Chondrocyte (in vitro differentiated cells): Measurements from ENCODE around the gene PNCK. TPM values are rescaled to one million over a fixed set of nuclear protein-coding genes. Genes with fewer than 3 reads are reported as not detected.

ENCODE experiments used
- DNase-seq: peaks from one replicate; pipeline ENCODE4 v3.0.0; 2021; ENCODE audit warnings: mixed read lengths, low spot score
- H3K27ac Mint-ChIP-seq: one replicate; pipeline ENCODE4 v1.8.0; 2021; ENCODE audit warnings: mild to moderate bottlenecking, moderate library complexity, mixed read lengths; ENCODE audit not compliant: unreplicated experiment
- H3K27me3 Mint-ChIP-seq: 2 replicates; pipeline ENCODE4 v1.8.0; 2021; ENCODE audit warnings: low read depth, mixed read lengths
- H3K36me3 Mint-ChIP-seq: 2 replicates; pipeline ENCODE4 v1.8.0; 2021; ENCODE audit warnings: low read depth, mixed read lengths
- H3K4me1 Mint-ChIP-seq: 2 replicates; pipeline ENCODE4 v1.8.0; 2021; ENCODE audit warnings: low read depth, mild to moderate bottlenecking, mixed read lengths
- H3K4me3 Mint-ChIP-seq: one replicate; pipeline ENCODE4 v1.8.0; 2021; ENCODE audit warnings: mild to moderate bottlenecking, moderate library complexity, mixed read lengths; ENCODE audit not compliant: unreplicated experiment
- H3K9me3 Mint-ChIP-seq: 2 replicates; pipeline ENCODE4 v1.8.0; 2021; ENCODE audit warnings: low read depth, mixed read lengths
- total RNA-seq: library from RNA; stranded (reverse); gene quantifications from 3 replicates; pipeline ENCODE4 v1.2.1, GENCODE V29; 2021
- TF ChIP-seq, protein P1 (sequence below): fragments of 200-600 bp; sonication (generic); IDR thresholded peaks from 2 replicates; pipeline ENCODE4 v1.5.0; 2021; ENCODE audit warnings: antibody characterized with exemption, mild to moderate bottlenecking, moderate library complexity

PNCK gene
- total RNA-seq, 1 donor from 2014 or later, result 3.2 TPM

DNA sequence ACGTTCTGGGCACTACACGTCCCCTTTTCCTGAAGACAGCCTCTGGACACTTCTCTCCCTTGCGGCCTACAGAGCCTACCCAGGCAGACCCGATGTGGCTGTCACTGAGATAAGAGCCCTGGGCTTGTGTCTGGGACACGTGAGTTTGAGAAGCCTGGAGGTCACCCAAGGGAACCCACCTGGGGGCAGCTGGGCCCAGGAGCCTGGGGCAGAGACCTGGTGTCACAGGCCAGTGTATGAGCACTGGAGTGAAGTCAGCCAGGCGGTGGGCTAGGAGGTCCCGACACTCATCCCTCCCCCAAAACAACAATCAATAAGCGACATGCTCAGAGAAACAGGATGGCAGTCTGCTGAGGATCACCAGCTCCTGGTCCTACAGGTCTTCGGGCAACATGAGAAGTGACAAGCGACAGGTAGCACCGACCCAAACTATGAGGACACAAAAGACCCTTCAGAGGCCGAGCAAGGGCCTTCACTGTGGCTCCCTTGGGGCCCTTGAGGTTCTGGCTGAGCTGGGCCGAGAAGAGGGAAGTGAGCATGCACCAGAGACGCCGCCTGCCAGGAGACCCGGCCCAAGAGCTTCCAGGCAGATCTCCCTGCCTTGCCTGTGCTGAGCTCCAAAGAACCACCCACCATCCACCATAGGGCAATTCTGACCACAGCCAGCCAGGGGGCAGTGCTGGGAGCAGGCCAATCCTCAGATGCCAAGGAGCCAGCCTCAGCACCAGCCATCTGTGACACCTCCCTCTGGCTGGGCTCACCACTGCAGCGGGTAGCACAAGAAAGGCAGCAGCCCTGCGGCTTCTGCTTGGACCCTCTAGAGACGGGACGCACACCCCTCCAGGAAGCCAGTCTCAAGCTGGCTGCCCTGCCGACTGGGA lies 37.6 kb downstream of the PNCK start:
- DNase-seq, result peak; percentile 79
- H3K36me3 Mint-ChIP-seq, result peaks cover 2% of the 10 kb centered on the region
- no peak overlapping the region for H3K4me3 Mint-ChIP-seq
- TF ChIP-seq, protein P1, sequence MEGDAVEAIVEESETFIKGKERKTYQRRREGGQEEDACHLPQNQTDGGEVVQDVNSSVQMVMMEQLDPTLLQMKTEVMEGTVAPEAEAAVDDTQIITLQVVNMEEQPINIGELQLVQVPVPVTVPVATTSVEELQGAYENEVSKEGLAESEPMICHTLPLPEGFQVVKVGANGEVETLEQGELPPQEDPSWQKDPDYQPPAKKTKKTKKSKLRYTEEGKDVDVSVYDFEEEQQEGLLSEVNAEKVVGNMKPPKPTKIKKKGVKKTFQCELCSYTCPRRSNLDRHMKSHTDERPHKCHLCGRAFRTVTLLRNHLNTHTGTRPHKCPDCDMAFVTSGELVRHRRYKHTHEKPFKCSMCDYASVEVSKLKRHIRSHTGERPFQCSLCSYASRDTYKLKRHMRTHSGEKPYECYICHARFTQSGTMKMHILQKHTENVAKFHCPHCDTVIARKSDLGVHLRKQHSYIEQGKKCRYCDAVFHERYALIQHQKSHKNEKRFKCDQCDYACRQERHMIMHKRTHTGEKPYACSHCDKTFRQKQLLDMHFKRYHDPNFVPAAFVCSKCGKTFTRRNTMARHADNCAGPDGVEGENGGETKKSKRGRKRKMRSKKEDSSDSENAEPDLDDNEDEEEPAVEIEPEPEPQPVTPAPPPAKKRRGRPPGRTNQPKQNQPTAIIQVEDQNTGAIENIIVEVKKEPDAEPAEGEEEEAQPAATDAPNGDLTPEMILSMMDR, result peak; percentile 67
- H3K27ac Mint-ChIP-seq, result no peak overlapping the region
- peaks cover 13% of the 10 kb centered on the region for H3K9me3 Mint-ChIP-seq
- peaks cover 2% of the 10 kb centered on the region for H3K27me3 Mint-ChIP-seq
- H3K4me1 Mint-ChIP-seq, result no peaks in the 10 kb centered on the region

DNA sequence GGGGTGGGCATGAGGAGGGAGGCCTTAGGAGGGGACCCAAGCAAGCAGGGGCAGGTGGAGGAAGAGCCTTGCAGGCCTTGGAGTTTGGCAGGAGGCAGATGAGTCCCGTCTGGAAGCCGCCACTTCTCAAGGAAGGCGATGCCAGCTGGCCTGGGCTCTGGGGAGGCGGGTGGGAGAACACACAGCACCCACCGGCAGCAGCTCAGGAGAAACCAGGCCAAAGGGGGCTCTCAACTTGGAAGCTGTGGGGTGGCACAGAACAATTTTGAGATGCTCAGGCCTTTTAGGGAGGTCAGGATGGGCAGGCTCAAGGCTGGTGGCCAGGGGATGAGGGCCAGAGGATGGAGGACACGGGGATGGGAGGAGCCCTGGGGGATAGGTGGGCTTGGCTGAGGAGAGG lies 38.2 kb downstream of the PNCK start:
- H3K9me3 Mint-ChIP-seq, result peaks cover 16% of the 10 kb centered on the region

DNA sequence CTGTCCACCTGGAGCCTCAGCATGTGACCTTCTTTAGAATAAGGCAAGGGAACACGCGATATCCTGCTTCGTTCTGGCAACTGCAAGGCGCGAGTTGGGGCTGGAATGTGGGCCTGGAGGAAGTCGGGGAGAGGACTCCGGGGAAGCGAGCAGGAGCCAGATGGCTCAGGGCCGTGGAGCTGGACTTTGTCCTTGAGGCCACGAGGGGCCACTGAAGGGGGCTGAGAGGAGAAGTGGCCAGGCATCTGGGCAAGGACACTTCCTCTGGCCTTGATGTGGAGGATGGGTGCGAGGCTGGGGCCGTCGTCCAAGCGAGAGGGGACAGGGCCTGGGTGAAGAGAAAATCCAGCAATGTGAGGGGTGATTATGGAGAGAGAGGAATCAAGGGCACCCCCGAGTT lies 38.8 kb downstream of the PNCK start:
- TF ChIP-seq, protein P1, result no peak
- peak; percentile 86 for DNase-seq
- Mint-ChIP-seq H3K27me3 (peaks cover 2% of the 10 kb centered on the region), H3K4me3 (no peak overlapping the region), H3K27ac (no peak overlapping the region), H3K9me3 (peaks cover 16% of the 10 kb centered on the region), H3K4me1 (no peaks in the 10 kb centered on the region), H3K36me3 (peaks cover 2% of the 10 kb centered on the region)

More for the DNA sequence above, 38.2 kb downstream of the PNCK start:
- peaks cover 2% of the 10 kb centered on the region for H3K36me3 Mint-ChIP-seq
- H3K27me3 Mint-ChIP-seq, result peaks cover 2% of the 10 kb centered on the region
- no peak overlapping the region for H3K4me3 Mint-ChIP-seq
- H3K4me1 Mint-ChIP-seq, result no peaks in the 10 kb centered on the region
- H3K27ac Mint-ChIP-seq, result no peak overlapping the region
- TF ChIP-seq, protein P1, result no peak
- peak; percentile 76 for DNase-seq

DNA sequence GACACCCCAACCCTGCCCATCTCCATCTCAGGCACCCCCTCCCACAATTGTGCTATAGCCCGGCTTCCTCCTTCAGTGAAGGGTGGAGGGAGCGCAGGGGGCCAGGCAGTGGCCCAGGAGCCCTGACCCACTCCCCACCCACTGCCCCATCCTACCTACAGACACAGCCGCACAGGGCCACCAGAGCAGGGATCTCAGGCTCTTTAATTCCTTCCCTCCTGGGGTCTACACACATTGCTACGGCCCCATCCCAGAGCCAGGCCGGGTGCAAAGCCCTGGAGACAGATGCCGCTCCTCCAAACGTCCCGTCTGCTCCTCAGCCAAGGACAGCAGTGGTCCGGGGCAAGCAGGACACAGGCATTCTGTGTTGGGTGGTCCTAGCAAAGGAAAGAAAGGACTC lies 39.4 kb downstream of the PNCK start:
- DNase-seq, result peak; percentile 72
- peaks cover 2% of the 10 kb centered on the region for H3K36me3 Mint-ChIP-seq
- TF ChIP-seq, protein P1, result no peak
- H3K27me3 Mint-ChIP-seq, result peaks cover 2% of the 10 kb centered on the region
- H3K4me1 Mint-ChIP-seq, result no peaks in the 10 kb centered on the region
- H3K9me3 Mint-ChIP-seq, result peaks cover 16% of the 10 kb centered on the region
- H3K27ac Mint-ChIP-seq, result no peak overlapping the region
- no peak overlapping the region for H3K4me3 Mint-ChIP-seq

DNA sequence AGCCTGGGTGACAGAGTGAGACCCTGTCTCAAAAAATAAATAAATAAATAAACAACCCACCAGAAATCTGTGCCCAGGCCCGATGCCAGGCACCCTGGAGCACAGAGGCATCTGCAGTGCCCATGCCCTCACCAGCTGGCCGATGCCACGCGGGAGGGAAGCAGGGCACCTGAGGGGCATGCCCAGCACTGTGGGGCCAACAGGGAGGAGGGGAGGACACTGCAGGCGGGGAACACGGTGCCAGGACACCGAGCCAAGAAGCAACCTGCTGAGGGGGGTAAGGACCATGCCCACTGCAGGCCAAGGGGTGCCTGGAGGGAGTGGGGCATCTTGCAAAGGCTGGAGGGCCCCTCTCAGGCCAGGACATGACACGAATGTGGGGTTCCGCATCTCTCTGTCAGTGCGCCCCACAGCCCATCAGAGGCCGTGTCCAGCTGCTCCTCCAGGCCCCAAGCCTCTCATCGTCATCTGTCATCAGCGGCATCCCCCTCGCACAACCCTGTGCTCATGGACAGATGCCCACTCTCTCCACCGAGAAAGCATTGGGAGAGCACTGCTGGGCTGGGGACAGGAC lies 39.9 kb downstream of the PNCK start:
- H3K36me3 Mint-ChIP-seq, result peaks cover 2% of the 10 kb centered on the region
- peaks cover 2% of the 10 kb centered on the region for H3K27me3 Mint-ChIP-seq
- peaks cover 16% of the 10 kb centered on the region for H3K9me3 Mint-ChIP-seq

More for the DNA sequence above, 39.9 kb downstream of the PNCK start:
- H3K4me1 Mint-ChIP-seq, result no peaks in the 10 kb centered on the region
- no peak overlapping the region for H3K27ac Mint-ChIP-seq
- DNase-seq, result peak; percentile 86
- H3K4me3 Mint-ChIP-seq, result no peak overlapping the region
- TF ChIP-seq, protein P1, result no peak
